Heart left ventricle (tissue), 13 donors: ENCODE results near the gene OR5AR1.

Experiments
- CTCF ChIP-seq, 12 donors: fragments of 200-600 bp; sonication (generic) in 4 of 12; IDR thresholded peaks; one replicate each; pipeline versions ENCODE4 v1.5.0 to v1.8.0; 2018 to 2022; ENCODE audit warnings: antibody characterized with exemption in 12 of 12, mild to moderate bottlenecking in 5 of 12
- POLR2A ChIP-seq, 2 donors: fragments of 450-650 bp; IDR thresholded peaks; one replicate each; pipeline ENCODE4 v1.6.1; 2017; ENCODE audit warnings: antibody characterized with exemption in 2 of 2, mild to moderate bottlenecking in 2 of 2, moderate library complexity in 2 of 2
- donor health status: ischemic (EF 13 %, LVEDD 7.1; RV severe dilation, severe dysfunction).
- donor health status: DM: no; HTN: yes; CAD: no.
- donor health status: DM: no; HTN: no; CAD: no.
- donor health status: ischemic (EF 25% LVEDD 6.9; RV normal size, moderate dysfunction).
- donor health status: ischemic (EF 25% LVEDD 5.7; RV mildly dilated, moderate dysfunction).
- donor health status: ischemic (EF 35%, LVEDD 5.7; RV mildly dilated, moderate dysfunction).
- donor health status: nonischemic (EF 11% LVEDD 7.7; RV severe dilation, severe dysfunction).
- donor health status: DM: yes; HTN: yes; CAD: no.
- donor health status: PGD.
- donor health status: ischemic (EF 29% LVEDD 5.4; RV normal size, mild dysfunction).
- donor health status: nonischemic (EF 23%, LVEDD 6.1; RV moderate dilation, normal function).

GRCh38 chr11:56663386-56663785, at the start of gene OR5AR1:
- TF ChIP-seq POLR2A (IDR thresholded peaks at IDR 0.05) (no peak), CTCF (IDR thresholded peaks at IDR 0.05) (no peak)
